OCI-M2 (cell line): Measurements from ENCODE around the gene KIRREL3.

Experiments
- DNase-seq: peaks from one replicate; lab custom pipeline; 2025; ENCODE audit not compliant: unreplicated experiment; lab: John Stamatoyannopoulos, UW

KIRREL3 gene

GRCh38 chr11:126479178-126479930 is 521.2 kb downstream of the KIRREL3 start:
- no peak for DNase-seq

GRCh38 chr11:126478466-126478865 is 522.1 kb downstream of the KIRREL3 start:
- DNase-seq = no peak

- no peak for DNase-seq
These were observed 522.9 kb downstream of the KIRREL3 start for GRCh38 chr11:126477535-126478305.

GRCh38 chr11:126476977-126477376 is 523.6 kb downstream of the KIRREL3 start:
- DNase-seq = no peak

DNA sequence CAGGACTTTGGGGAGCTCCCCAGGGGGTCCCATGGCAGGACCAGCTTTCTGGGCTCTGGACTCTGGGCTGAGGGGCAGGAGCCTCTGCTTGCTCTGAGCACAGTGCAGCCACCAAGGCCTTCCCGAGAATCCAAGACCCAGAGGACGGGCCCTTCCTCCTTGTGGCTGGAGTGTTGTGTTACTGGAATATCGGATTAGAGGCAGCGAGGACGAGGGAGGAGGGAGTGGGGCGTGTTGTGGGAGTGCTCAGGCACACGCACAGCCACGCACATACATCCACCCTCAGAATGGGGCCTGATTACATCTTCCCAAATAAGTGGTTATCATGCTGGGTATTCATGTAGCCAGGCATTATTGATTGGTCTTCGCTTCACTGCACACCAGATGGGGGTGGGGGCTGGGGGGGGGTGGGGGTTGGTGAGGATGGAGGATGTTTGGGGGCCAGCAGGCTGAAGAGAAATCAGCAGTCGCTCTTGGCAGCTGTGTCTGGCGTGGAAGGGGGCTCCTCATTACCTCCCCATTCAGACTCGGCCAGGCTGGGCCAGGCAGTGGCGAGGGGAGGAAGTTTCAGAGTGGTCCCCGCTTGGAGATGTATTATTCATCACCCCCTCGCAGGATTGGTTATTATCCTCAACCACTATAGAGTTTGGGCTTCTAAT is 524.2 kb downstream of the KIRREL3 start:
- no peak for DNase-seq

DNA sequence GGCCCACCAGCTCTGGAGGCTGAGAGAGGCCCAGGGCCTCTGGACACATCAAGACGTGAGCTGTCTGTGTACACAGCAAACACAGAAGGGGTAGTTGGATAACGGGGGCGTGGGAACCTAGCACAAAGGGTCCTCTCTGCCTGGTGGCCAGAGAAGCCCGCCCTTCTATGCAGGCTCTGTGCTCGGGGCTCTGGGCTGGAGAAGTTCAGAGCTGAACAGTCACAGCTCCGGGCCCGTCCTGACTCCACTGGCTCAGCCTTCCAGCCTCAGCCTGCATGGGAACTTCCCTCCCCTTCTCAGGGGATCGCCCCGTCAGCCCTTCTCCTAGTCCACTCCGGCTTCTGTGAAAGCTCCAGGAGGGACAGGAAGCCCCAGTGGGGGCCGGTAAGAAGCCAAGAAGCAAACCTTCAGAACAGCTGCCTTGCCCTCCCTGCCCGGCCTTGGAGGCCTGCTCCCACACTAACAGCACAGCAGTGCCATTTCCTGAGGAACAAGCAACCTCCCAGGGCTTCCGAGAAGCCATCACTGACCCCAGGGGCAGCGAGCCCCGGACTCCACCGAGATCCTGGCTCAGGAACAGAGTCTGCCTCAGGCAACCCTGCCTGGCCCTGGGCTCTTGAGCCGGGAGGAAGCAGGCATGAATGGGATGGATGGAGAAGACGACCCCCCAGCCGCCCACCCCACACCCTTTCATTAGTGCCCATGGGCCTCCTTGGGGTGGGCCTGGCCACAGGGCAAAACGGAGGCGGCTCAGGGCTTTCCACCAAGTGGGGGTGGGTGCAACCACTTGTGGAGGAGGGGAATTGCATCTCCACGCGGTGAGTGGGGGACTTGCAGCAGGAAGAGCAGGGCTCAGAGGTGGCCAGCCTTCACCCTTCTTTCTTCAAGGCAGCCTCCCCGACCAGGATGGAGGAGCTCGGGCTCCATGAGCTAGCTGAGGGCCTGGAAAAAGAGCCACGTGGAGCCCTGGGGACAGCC is 525.3 kb downstream of the KIRREL3 start:
- DNase-seq = no peak

- DNase-seq = no peak
These were observed 526.4 kb downstream of the KIRREL3 start for GRCh38 chr11:126474220-126474619.

GRCh38 chr11:126473269-126473668 is 527.3 kb downstream of the KIRREL3 start:
- no peak for DNase-seq

- no peak for DNase-seq
These were observed 531.3 kb downstream of the KIRREL3 start for GRCh38 chr11:126469311-126469710.

GRCh38 chr11:126468102-126468521 is 532.5 kb downstream of the KIRREL3 start:
- no peak for DNase-seq

GRCh38 chr11:126467471-126467870 is 533.1 kb downstream of the KIRREL3 start:
- no peak for DNase-seq

DNA sequence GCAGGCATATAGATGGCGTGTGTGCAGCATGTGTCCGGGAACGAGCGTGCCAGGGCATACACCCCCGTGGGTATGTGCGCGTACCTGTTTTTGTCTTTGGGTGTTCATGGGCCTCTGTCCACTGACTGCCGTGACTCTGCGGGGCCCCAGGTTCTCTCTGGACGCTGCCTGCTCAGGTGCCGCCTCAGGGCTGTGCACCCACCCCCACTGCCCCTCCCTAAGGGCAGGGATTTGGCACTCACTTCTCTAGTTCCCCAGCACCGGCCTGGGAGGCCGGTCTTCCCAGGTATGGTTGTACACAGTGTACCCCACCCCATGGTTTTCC is 533.6 kb downstream of the KIRREL3 start:
- DNase-seq = no peak

- no peak for DNase-seq
These were observed 534.1 kb downstream of the KIRREL3 start for GRCh38 chr11:126466236-126467045.

GRCh38 chr11:126465573-126466188 is 534.9 kb downstream of the KIRREL3 start:
- no peak for DNase-seq

GRCh38 chr11:126464796-126465195 is 535.8 kb downstream of the KIRREL3 start:
- no peak for DNase-seq

- DNase-seq = no peak
These were observed 538.1 kb downstream of the KIRREL3 start for GRCh38 chr11:126462422-126462821.

DNA sequence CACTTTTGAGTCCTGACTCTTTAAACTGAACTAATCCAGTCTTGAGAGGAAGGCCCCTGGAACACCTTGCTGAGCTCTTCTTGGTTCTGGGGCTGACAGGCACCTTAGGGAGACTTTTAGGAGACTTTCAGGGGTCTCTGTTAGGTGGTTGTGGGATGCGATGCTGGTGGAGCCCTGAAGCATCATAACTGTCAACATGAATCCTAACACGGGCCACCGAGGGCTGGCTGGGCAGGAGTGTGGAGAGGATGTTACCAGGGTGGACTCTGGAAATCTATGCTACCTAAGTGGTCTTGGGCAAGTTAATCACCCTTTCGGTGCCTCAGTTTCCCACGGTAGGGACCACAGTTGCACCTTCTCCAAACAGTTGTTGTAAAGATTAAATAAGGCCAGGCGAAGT is 538.6 kb downstream of the KIRREL3 start:
- DNase-seq = no peak

GRCh38 chr11:126461096-126461440 is 539.5 kb downstream of the KIRREL3 start:
- no peak for DNase-seq

DNA sequence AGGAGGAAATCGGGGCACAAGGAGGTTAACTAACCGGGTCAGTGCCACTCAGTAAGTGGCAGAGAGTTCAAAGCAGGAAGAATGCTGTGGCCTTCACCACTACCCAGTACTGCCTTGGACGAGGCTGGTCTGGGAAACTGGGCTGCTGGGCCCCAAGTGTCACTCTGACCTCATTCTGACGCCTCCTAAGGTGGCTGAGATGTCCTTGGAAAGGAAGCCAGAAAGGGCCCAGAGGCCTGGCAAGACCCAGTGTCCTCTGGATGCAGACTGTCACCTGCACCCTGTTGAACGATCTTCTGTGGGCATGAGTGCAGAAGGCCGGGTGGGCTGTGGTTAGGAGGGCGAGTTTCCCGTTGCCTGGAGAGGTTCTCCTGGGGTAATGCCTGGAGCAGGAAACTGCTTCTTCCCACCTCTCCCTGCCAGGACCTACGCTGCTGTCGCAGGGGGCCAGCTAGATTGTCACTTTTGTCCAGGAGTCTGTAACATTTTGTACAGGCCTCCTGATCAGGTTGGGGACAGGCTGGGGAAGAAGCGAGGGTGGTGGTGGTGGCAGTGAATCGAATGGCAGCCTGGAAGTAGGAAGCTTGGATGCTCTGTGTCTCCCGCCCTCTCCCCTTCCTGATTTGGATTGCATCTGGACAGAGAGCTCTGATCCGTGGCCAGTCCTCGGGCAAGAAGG is 540.0 kb downstream of the KIRREL3 start:
- no peak for DNase-seq
